Natural killer cell (primary cell): ENCODE data around the gene CRELD1. TPM values are rescaled to one million over a fixed set of nuclear protein-coding genes. Genes with fewer than 3 reads are reported as not detected.

Source experiments
- ATAC-seq, 3 donors: fragments of 150-1000 bp in 2 of 3; fragments of 200-7000 bp in 1 of 3; cut with Tn5 transposase; 1 replicate in 1 of 3; 2 replicates in 2 of 3; pipeline ENCODE4 v1.10.0; 2021; ENCODE audit warnings: mild to moderate bottlenecking in 2 of 3, moderate library complexity in 2 of 3
- DNase-seq, 2 donors: peaks; one replicate each; pipeline versions ENCODE4 v3.0.0 to v3.0.0-alpha.2; 2013 to 2021; ENCODE audit warnings: mixed read lengths in 1 of 2
- H3K27ac ChIP-seq: one replicate; pipeline ENCODE4 v1.5.1; 2013; ENCODE audit warnings: mild to moderate bottlenecking, low read length
- H3K27me3 ChIP-seq: one replicate; pipeline ENCODE4 v1.6.1; 2013; ENCODE audit warnings: low read length; ENCODE audit not compliant: control insufficient read depth, insufficient read depth
- H3K36me3 ChIP-seq: one replicate; pipeline ENCODE4 v1.6.1; 2013; ENCODE audit warnings: low read length; ENCODE audit not compliant: control insufficient read depth, insufficient read depth
- H3K4me1 ChIP-seq: one replicate; pipeline ENCODE4 v1.6.1; 2013; ENCODE audit warnings: low read length; ENCODE audit not compliant: control insufficient read depth, insufficient read depth
- H3K4me3 ChIP-seq: one replicate; pipeline ENCODE4 v1.5.1; 2013; ENCODE audit warnings: low read length
- H3K9me3 ChIP-seq: one replicate; pipeline ENCODE4 v1.6.1; 2013; ENCODE audit warnings: low read length; ENCODE audit not compliant: control insufficient read depth, insufficient read depth
- H3K27ac Mint-ChIP-seq, 2 donors: one replicate each; pipeline ENCODE4 v1.8.0; 2022; ENCODE audit warnings: mild to moderate bottlenecking in 2 of 2, mixed read lengths in 2 of 2, moderate library complexity in 1 of 2
- H3K27me3 Mint-ChIP-seq, 2 donors: one replicate each; pipeline ENCODE4 v1.8.0; 2022; ENCODE audit warnings: low read depth in 2 of 2, mixed read lengths in 2 of 2
- H3K36me3 Mint-ChIP-seq: one replicate; pipeline ENCODE4 v1.8.0; 2022; ENCODE audit warnings: mixed read lengths
- H3K4me1 Mint-ChIP-seq, 2 donors: one replicate each; pipeline ENCODE4 v1.8.0; 2022; ENCODE audit warnings: mixed read lengths in 2 of 2
- H3K4me3 Mint-ChIP-seq: one replicate; pipeline ENCODE4 v1.8.0; 2022; ENCODE audit warnings: mild to moderate bottlenecking, moderate library complexity, mixed read lengths
- H3K9me3 Mint-ChIP-seq, 2 donors: one replicate each; pipeline ENCODE4 v1.8.0; 2022; ENCODE audit warnings: mixed read lengths in 2 of 2
- CTCF ChIP-seq: fragments of 200-600 bp; IDR thresholded peaks from one replicate; pipeline ENCODE4 v1.8.0; 2022; ENCODE audit warnings: antibody characterized with exemption
- WGBS: methylation state at CpG from one replicate; pipeline ENCODE4 v1.1.7; 2013; ENCODE audit warnings: missing lambda C conversion rate; ENCODE audit not compliant: insufficient coverage; 5-methylcytosine and 5-hydroxymethylcytosine counted together
- intact Hi-C: fragments of 100-400 bp; cut with micrococcal nuclease; formaldehyde crosslinking; loops from one replicate; pipeline ENCODE4 v1.14.2; 2022
- total RNA-seq, 4 donors: library from RNA; stranded (reverse); fragments of 120-200 nt in 1 of 4; gene quantifications; one replicate each; pipeline versions ENCODE4 v1.2.3 to v1.2.4, GENCODE V29; 2013 to 2022

The CRELD1 gene
- total RNA-seq, 3 donors from 2014 or later (not counting 1 experiment from before 2014, with no cell fraction given), result 29.1 to 35.6 (median 32.9) TPM

GRCh38 chr3:9913601-9914000 is 20.0 kb upstream of the CRELD1 start:
- WGBS, result 94% methylated on average over 5 of the region's 5 CpGs
- DNase-seq (no peak), ATAC-seq (no peak)
- peaks cover 0 to 2% of the 10 kb centered on the region in 2 donors for H3K27me3 Mint-ChIP-seq
- no peaks in the 10 kb centered on the region for H3K9me3 ChIP-seq
- H3K4me1 ChIP-seq, result peaks cover 21% of the 10 kb centered on the region
- no peak for TF ChIP-seq CTCF
- H3K27me3 ChIP-seq, result no peaks in the 10 kb centered on the region
- no peaks in the 10 kb centered on the region for H3K9me3 Mint-ChIP-seq
- no peaks in the 10 kb centered on the region for H3K36me3 ChIP-seq
- H3K4me3 Mint-ChIP-seq, result no peak overlapping the region
- H3K4me3 ChIP-seq, result no peak overlapping the region
- H3K36me3 Mint-ChIP-seq, result no peaks in the 10 kb centered on the region
- H3K4me1 Mint-ChIP-seq, result peaks cover 8 to 33% of the 10 kb centered on the region in 2 donors
- intact Hi-C loops, result no loop called here
- H3K27ac ChIP-seq, result no peak overlapping the region
- H3K27ac Mint-ChIP-seq, result no peak overlapping the region

DNA sequence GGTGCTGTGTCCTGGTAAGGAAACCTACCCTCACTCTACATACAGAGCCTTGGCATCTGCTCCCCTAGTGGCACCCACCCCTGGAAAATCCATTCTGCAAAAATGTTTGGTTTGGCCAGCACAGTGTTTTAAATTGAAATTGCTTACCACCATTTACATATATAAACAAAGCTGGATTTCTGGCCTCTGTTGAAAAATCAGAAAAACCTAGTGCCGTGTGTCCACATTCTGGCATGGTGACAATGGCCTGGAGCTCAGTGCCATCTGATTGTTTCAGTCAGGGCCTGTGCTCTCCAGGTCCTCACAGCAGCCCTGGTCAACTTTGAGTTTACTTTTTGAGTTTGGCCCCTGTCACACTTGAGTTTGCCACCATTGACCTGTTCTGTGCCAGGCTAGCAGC is 19.6 kb upstream of the CRELD1 start:
- Histone ChIP-seq H3K27ac (no peak overlapping the region), H3K27me3 (no peaks in the 10 kb centered on the region), H3K4me3 (no peak overlapping the region), H3K36me3 (no peaks in the 10 kb centered on the region), H3K4me1 (peaks cover 21% of the 10 kb centered on the region), H3K9me3 (no peaks in the 10 kb centered on the region)
- no peaks in the 10 kb centered on the region for H3K36me3 Mint-ChIP-seq
- intact Hi-C loops, result no loop called here
- H3K4me1 Mint-ChIP-seq, result peaks cover 8 to 33% of the 10 kb centered on the region in 2 donors
- no peaks in the 10 kb centered on the region for H3K9me3 Mint-ChIP-seq
- no peak overlapping the region for H3K4me3 Mint-ChIP-seq
- H3K27me3 Mint-ChIP-seq, result peaks cover 0 to 2% of the 10 kb centered on the region in 2 donors
- H3K27ac Mint-ChIP-seq, result no peak overlapping the region
- ATAC-seq (no peak), DNase-seq (no peak)
- 94% methylated on average over 1 of the region's 1 CpG for WGBS
- no peak for TF ChIP-seq CTCF

DNA sequence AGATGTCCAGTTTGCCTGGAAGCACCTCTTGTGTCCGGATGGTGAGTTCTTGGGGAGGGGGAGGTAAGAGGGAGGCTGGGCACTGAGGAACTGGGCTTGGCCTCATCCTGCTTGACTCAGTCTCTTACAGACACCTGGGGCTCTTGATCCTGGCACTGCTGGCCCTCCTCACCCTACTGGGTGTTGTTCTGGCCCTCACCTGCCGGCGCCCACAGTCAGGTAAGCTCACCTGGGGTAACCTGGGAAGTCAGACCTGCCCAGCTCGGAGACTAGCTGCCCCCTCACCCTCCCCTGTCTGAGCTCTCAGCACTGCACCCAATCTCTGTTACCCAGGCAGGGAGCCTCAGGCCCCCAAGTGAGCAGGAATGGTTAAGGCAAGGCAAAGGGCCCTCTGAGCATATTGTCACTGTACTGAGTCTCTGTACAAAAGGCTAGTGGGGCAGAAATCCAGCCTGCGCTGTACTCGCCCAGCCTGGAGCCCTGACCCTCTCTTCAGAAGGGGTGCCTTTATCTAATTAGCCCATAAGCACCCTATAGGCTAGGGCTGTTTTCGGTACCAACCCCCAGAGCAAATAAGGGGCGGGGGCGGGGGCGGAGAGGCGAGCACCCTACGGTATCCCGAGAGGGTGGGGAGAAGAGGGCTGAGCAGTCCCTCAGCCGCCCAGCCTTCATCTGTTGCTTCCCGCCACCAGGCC is 18.9 kb upstream of the CRELD1 start:
- no peak overlapping the region for H3K27ac ChIP-seq
- intact Hi-C loops, result no loop called here
- no peaks in the 10 kb centered on the region for H3K36me3 ChIP-seq
- Mint-ChIP-seq H3K27me3 (peaks cover 0 to 2% of the 10 kb centered on the region in 2 donors), H3K4me3 (peak overlapping the region; percentile 81), H3K4me1 (peaks cover 8 to 30% of the 10 kb centered on the region in 2 donors), H3K36me3 (no peaks in the 10 kb centered on the region), H3K9me3 (no peaks in the 10 kb centered on the region), H3K27ac (no peak overlapping the region)
- no peak for ATAC-seq
- WGBS, result 34% methylated on average over 15 of the region's 15 CpGs
- TF ChIP-seq CTCF, result no peak
- peaks cover 21% of the 10 kb centered on the region for H3K4me1 ChIP-seq
- no peak for DNase-seq
- no peaks in the 10 kb centered on the region for H3K27me3 ChIP-seq
- H3K4me3 ChIP-seq, result no peak overlapping the region
- H3K9me3 ChIP-seq, result no peaks in the 10 kb centered on the region
